HG02678 (cell line): ENCODE measurements around the gene SDCCAG8.

Experiments used
- ATAC-seq: cut with Tn5 transposase; IDR thresholded peaks from one replicate; pipeline ENCODE4 v1.9.1; 2021; ENCODE audit warnings: mild to moderate bottlenecking, moderate library complexity; ENCODE audit not compliant: unreplicated experiment

SDCCAG8 gene

GRCh38 chr1:243529512-243529911 is 273.7 kb downstream of the SDCCAG8 start:
- no peak for ATAC-seq

GRCh38 chr1:243535014-243535413 is 279.2 kb downstream of the SDCCAG8 start:
- no peak for ATAC-seq

- ATAC-seq, result no peak
These were observed 283.8 kb downstream of the SDCCAG8 start for GRCh38 chr1:243539636-243540035.

GRCh38 chr1:243542739-243543415 is 287.0 kb downstream of the SDCCAG8 start:
- ATAC-seq, result no peak

GRCh38 chr1:243543501-243543900 is 287.7 kb downstream of the SDCCAG8 start:
- ATAC-seq, result no peak

GRCh38 chr1:243546457-243546856 is 290.6 kb downstream of the SDCCAG8 start:
- no peak for ATAC-seq

- ATAC-seq, result no peak
These were observed 292.1 kb downstream of the SDCCAG8 start for GRCh38 chr1:243547891-243548290.

- no peak for ATAC-seq
These were observed 292.7 kb downstream of the SDCCAG8 start for GRCh38 chr1:243548516-243548915.

GRCh38 chr1:243549108-243549507 is 293.3 kb downstream of the SDCCAG8 start:
- no peak for ATAC-seq
